Caco-2 (cell line): ENCODE data around the gene CALU. TPM values are rescaled to one million over a fixed set of nuclear protein-coding genes. Genes with fewer than 3 reads are reported as not detected.

Source experiments
- BruUV-seq: library from RNA; stranded (reverse); fragments of 400-500 nt; replicated peaks from 2 replicates; lab custom pipeline; 2021; lab: Mats Ljungman, UMichigan
- CTCF ChIA-PET: fragments of 300-600 bp; sonication (Branson Sonifier 250); formaldehyde crosslinking; loops from one replicate; lab custom pipeline; 2022; ENCODE audit warnings: antibody characterized with exemption; lab: Charles Lee
- POLR2A ChIA-PET: fragments of 300-600 bp; sonication (Branson Sonifier 250); formaldehyde crosslinking; loops from one replicate; lab custom pipeline; 2022; ENCODE audit warnings: antibody characterized with exemption; lab: Charles Lee
- DNase-seq, 2 experiments: peaks; one replicate each; pipeline versions ENCODE4 v3.0.0 to v3.0.0-alpha.2; 2020 to 2022
- H3K27me3 ChIP-seq: replicated peaks from 2 replicates; pipeline ENCODE4 v1.6.0; 2011; ENCODE audit warnings: low read length; ENCODE audit not compliant: control insufficient read depth, insufficient read depth
- H3K36me3 ChIP-seq: 2 replicates; pipeline ENCODE4 v1.5.1; 2011; ENCODE audit warnings: low read length; ENCODE audit not compliant: control insufficient read depth, insufficient read depth
- H3K4me1 ChIP-seq: fragments of 250-450 bp; sonication (Bioruptor Pico); 2 replicates; pipeline ENCODE4 v1.5.1; 2020; ENCODE audit warnings: mild to moderate bottlenecking
- H3K4me3 ChIP-seq: 2 replicates; pipeline ENCODE4 v1.5.1; 2011; ENCODE audit warnings: low read depth, mild to moderate bottlenecking, control low read depth, low read length
- H3K9me3 ChIP-seq: fragments of 250-450 bp; sonication (Bioruptor Pico); 2 replicates; pipeline ENCODE4 v1.5.1; 2020; ENCODE audit warnings: mild to moderate bottlenecking, moderate library complexity
- H3K27ac Mint-ChIP-seq: one replicate; pipeline ENCODE4 v1.8.0; 2022; ENCODE audit warnings: mixed read lengths; ENCODE audit not compliant: unreplicated experiment
- H3K27me3 Mint-ChIP-seq: one replicate; pipeline ENCODE4 v1.8.0; 2022; ENCODE audit warnings: mixed read lengths; ENCODE audit not compliant: insufficient read depth, unreplicated experiment
- H3K36me3 Mint-ChIP-seq: one replicate; pipeline ENCODE4 v1.8.0; 2022; ENCODE audit warnings: mild to moderate bottlenecking, mixed read lengths; ENCODE audit not compliant: insufficient read depth, unreplicated experiment
- H3K4me1 Mint-ChIP-seq: one replicate; pipeline ENCODE4 v1.8.0; 2022; ENCODE audit warnings: low read depth, mixed read lengths; ENCODE audit not compliant: unreplicated experiment
- H3K4me3 Mint-ChIP-seq: one replicate; pipeline ENCODE4 v1.8.0; 2022; ENCODE audit warnings: mild to moderate bottlenecking, moderate library complexity, mixed read lengths; ENCODE audit not compliant: unreplicated experiment
- H3K9me3 Mint-ChIP-seq: one replicate; pipeline ENCODE4 v1.8.0; 2022; ENCODE audit warnings: mixed read lengths; ENCODE audit not compliant: unreplicated experiment
- CTCF ChIP-seq, 2 experiments: fragments of 200-600 bp in 1 of 2; IDR thresholded peaks; 1 replicate in 1 of 2; 2 replicates in 1 of 2; pipeline versions ENCODE4 v1.5.1 to v1.8.0; 2011 to 2022; ENCODE audit warnings: antibody characterized with exemption in 1 of 2, control low read depth in 1 of 2, inconsistent platforms in 1 of 2, low read depth in 1 of 2, low read length in 1 of 2, mild to moderate bottlenecking in 1 of 2, moderate library complexity in 1 of 2; ENCODE audit not compliant: insufficient read depth in 1 of 2, severe bottlenecking in 1 of 2, unreplicated experiment in 1 of 2
- intact Hi-C: fragments of 100-400 bp; cut with micrococcal nuclease; formaldehyde crosslinking; loops from one replicate; pipeline ENCODE4 v1.10.0; 2022; ENCODE audit not compliant: unreplicated experiment
- total RNA-seq: library from RNA; stranded (reverse); gene quantifications from 2 replicates; pipeline ENCODE4 v1.2.3, GENCODE V29; 2022

The CALU gene
- total RNA-seq, 1 experiment from 2014 or later, result 184 TPM

GRCh38 chr7:128801667-128802418, 62.7 kb downstream of the CALU start:
- Histone ChIP-seq H3K27me3 (no peaks in the 10 kb centered on the region), H3K36me3 (no peaks in the 10 kb centered on the region), H3K9me3 (no peaks in the 10 kb centered on the region), H3K4me3 (no peak overlapping the region), H3K4me1 (peaks cover 5% of the 10 kb centered on the region; the same call in 1 of the 2 replicates)
- no peak for TF ChIP-seq CTCF (IDR thresholded peaks at IDR 0.05; ENCODE audit: insufficient read depth in 1 of 2, low read depth in 1 of 2, low read length in 1 of 2, severe bottlenecking in 1 of 2, unreplicated experiment in 1 of 2)
- H3K9me3 Mint-ChIP-seq, result no peaks in the 10 kb centered on the region
- H3K36me3 Mint-ChIP-seq, result no peaks in the 10 kb centered on the region
- no peak overlapping the region for H3K27ac Mint-ChIP-seq
- H3K27me3 Mint-ChIP-seq, result no peaks in the 10 kb centered on the region
- BruUV-seq, result no TSS peak
- POLR2A ChIA-PET, result interaction anchor here (0.6 kb wide), 1 partner anchor 132 kb away, joined by 4 read pairs; no protein-coding TSS in a partner anchor
- no peak for DNase-seq
- intact Hi-C loops, result no loop called here
- H3K4me3 Mint-ChIP-seq, result no peak overlapping the region
- CTCF ChIA-PET, result no interaction called here
- H3K4me1 Mint-ChIP-seq, result peaks cover 7% of the 10 kb centered on the region

GRCh38 chr7:128804484-128804883, 65.3 kb downstream of the CALU start:
- DNase-seq, result no peak
- ChIA-PET CTCF (no interaction called here), POLR2A (no interaction called here)
- H3K4me3 Mint-ChIP-seq, result no peak overlapping the region
- H3K27ac Mint-ChIP-seq, result no peak overlapping the region
- no peaks in the 10 kb centered on the region for H3K9me3 ChIP-seq
- no peak overlapping the region for H3K4me3 ChIP-seq
- H3K36me3 ChIP-seq, result no peaks in the 10 kb centered on the region
- H3K9me3 Mint-ChIP-seq, result no peaks in the 10 kb centered on the region
- BruUV-seq, result no TSS peak
- no peaks in the 10 kb centered on the region for H3K36me3 Mint-ChIP-seq
- intact Hi-C loops, result no loop called here
- peaks cover 7% of the 10 kb centered on the region for H3K4me1 Mint-ChIP-seq
- no peaks in the 10 kb centered on the region for H3K27me3 ChIP-seq
- H3K4me1 ChIP-seq, result peaks cover 5% of the 10 kb centered on the region; the same call in 1 of the 2 replicates
- no peak for TF ChIP-seq CTCF (IDR thresholded peaks at IDR 0.05; ENCODE audit: insufficient read depth in 1 of 2, low read depth in 1 of 2, low read length in 1 of 2, severe bottlenecking in 1 of 2, unreplicated experiment in 1 of 2)
- no peaks in the 10 kb centered on the region for H3K27me3 Mint-ChIP-seq

DNA sequence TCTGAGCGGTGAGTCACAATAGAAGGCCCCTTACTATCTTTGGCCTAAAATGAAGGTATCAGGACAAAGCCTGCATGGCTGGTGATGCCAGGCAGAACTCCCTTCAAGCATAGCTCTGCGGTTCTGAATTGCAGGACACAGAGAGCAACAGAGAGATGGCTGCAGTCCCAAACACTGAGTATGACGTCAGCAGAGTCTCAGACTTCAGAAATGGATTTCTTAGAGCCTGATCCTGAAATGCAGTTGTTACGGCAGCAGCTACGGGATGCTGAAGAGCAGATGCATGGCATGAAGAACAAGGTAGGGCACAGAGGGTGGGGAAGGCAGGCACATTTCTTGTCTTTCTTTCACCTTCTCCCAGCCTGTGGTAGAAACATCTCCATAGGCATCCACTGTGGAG, 66.1 kb downstream of the CALU start:
- H3K27me3 Mint-ChIP-seq, result no peaks in the 10 kb centered on the region
- BruUV-seq, result no TSS peak
- peaks cover 7% of the 10 kb centered on the region for H3K4me1 Mint-ChIP-seq
- ChIA-PET POLR2A (no interaction called here), CTCF (no interaction called here)
- Histone ChIP-seq H3K36me3 (no peaks in the 10 kb centered on the region), H3K4me3 (no peak overlapping the region), H3K27me3 (no peaks in the 10 kb centered on the region), H3K9me3 (no peaks in the 10 kb centered on the region), H3K4me1 (peaks cover 5% of the 10 kb centered on the region; the same call in 1 of the 2 replicates)
- H3K27ac Mint-ChIP-seq, result no peak overlapping the region
- no peak for TF ChIP-seq CTCF (IDR thresholded peaks at IDR 0.05; ENCODE audit: insufficient read depth in 1 of 2, low read depth in 1 of 2, low read length in 1 of 2, severe bottlenecking in 1 of 2, unreplicated experiment in 1 of 2)
- no peaks in the 10 kb centered on the region for H3K36me3 Mint-ChIP-seq
- no peak for DNase-seq
- intact Hi-C loops, result no loop called here
- no peak overlapping the region for H3K4me3 Mint-ChIP-seq
- H3K9me3 Mint-ChIP-seq, result no peaks in the 10 kb centered on the region
